Measurements from ENCODE around the gene SUPT5H.

DNA sequence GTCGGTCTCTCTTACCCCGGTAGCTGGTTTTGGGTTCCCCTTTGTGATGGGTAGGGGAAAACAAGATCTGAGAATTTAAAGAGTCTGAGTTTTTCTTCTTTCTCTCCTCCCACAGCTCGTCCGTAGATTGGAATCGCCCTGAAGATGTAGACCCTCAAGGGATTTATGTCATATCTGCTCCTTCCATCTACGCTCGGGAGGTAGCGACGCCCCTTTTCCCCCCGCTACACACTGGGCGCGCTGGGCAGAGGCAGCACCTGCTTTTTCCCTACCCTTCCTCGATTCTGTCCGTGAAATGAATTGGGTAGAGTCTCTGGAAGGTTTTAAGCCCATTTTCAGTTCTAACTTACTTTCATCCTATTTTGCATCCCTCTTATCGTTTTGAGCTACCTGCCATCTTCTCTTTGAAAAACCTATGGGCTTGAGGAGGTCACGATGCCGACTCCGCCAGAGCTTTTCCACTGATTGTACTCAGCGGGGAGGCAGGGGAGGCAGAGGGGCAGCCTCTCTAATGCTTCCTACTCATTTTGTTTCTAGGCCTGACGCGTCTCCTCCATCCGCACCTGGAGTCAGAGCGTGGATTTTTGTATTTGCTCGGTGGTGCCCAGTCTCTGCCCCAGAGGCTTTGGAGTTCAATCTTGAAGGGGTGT is 62.5 kb downstream of the SUPT5H start:
- TF ChIP-seq, protein P1, sequence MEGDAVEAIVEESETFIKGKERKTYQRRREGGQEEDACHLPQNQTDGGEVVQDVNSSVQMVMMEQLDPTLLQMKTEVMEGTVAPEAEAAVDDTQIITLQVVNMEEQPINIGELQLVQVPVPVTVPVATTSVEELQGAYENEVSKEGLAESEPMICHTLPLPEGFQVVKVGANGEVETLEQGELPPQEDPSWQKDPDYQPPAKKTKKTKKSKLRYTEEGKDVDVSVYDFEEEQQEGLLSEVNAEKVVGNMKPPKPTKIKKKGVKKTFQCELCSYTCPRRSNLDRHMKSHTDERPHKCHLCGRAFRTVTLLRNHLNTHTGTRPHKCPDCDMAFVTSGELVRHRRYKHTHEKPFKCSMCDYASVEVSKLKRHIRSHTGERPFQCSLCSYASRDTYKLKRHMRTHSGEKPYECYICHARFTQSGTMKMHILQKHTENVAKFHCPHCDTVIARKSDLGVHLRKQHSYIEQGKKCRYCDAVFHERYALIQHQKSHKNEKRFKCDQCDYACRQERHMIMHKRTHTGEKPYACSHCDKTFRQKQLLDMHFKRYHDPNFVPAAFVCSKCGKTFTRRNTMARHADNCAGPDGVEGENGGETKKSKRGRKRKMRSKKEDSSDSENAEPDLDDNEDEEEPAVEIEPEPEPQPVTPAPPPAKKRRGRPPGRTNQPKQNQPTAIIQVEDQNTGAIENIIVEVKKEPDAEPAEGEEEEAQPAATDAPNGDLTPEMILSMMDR (IDR thresholded peaks at IDR 0.05; ENCODE audit: poor library complexity): no peak
- TF ChIP-seq EZH2phosphoT487 (IDR thresholded peaks at IDR 0.05; ENCODE audit: low read depth, severe bottlenecking, unreplicated experiment) (no peak), EZH2 (IDR thresholded peaks at IDR 0.05; ENCODE audit: borderline replicate concordance) (no peak)

All from hepatocyte (in vitro differentiated cells).